Esophagus muscularis mucosa (tissue), 4 donors: ENCODE data around the gene CHCHD6. TPM values are rescaled to one million over a fixed set of nuclear protein-coding genes. Genes with fewer than 3 reads are reported as not detected.

Source experiments
- DNase-seq: peaks from one replicate; pipeline ENCODE4 v3.0.0-alpha.2; 2017; ENCODE audit errors: extremely low spot score
- H3K27ac ChIP-seq, 4 donors: fragments of 200-600 bp; sonication (generic); replicated peaks in 1 of 4; 1 replicate in 3 of 4; 2 replicates in 1 of 4; pipeline ENCODE4 v1.5.1; 2016 to 2019; ENCODE audit warnings: mild to moderate bottlenecking in 1 of 4
- H3K27me3 ChIP-seq, 4 donors: fragments of 200-600 bp; sonication (generic); one replicate each; pipeline versions ENCODE4 v1.5.1 to v1.6.0; 2016 to 2019
- H3K36me3 ChIP-seq, 4 donors: fragments of 200-600 bp; sonication (generic); one replicate each; pipeline ENCODE4 v1.5.1; 2016 to 2019
- H3K4me1 ChIP-seq, 4 donors: fragments of 200-600 bp; sonication (generic); one replicate each; pipeline ENCODE4 v1.5.1; 2016 to 2019
- H3K4me3 ChIP-seq, 4 donors: fragments of 200-600 bp; sonication (generic); 1 replicate in 2 of 4; 2 replicates in 2 of 4; pipeline ENCODE4 v1.5.1; 2016 to 2019; ENCODE audit warnings: mild to moderate bottlenecking in 4 of 4, moderate library complexity in 1 of 4
- H3K9me3 ChIP-seq, 4 donors: fragments of 200-600 bp; sonication (generic); 1 replicate in 3 of 4; 2 replicates in 1 of 4; pipeline ENCODE4 v1.5.1; 2016 to 2019
- CTCF ChIP-seq, 3 experiments: fragments of 200-600 bp in 2 of 3; fragments of 450-650 bp in 1 of 3; sonication (generic) in 2 of 3; IDR thresholded peaks; one replicate each; pipeline ENCODE4 v1.5.1; 2017 to 2019; ENCODE audit warnings: antibody characterized with exemption in 3 of 3, mild to moderate bottlenecking in 2 of 3, moderate library complexity in 1 of 3
- EP300 ChIP-seq: sonication (generic); formaldehyde crosslinking; IDR thresholded peaks from one replicate; pipeline ENCODE4 v1.6.1; 2017; ENCODE audit warnings: antibody characterized with exemption
- POLR2A ChIP-seq: fragments of 450-650 bp; IDR thresholded peaks from one replicate; pipeline ENCODE4 v1.6.1; 2017; ENCODE audit warnings: antibody characterized with exemption, moderate library complexity, mild to moderate bottlenecking, low read depth
- POLR2AphosphoS5 ChIP-seq, 2 donors: sonication (generic); formaldehyde crosslinking; IDR thresholded peaks; one replicate each; pipeline ENCODE4 v1.6.1; 2017; ENCODE audit warnings: antibody characterized with exemption in 2 of 2
- WGBS: methylation state at CpG from one replicate; pipeline ENCODE4 v1.1.5; 2018; 5-methylcytosine and 5-hydroxymethylcytosine counted together
- intact Hi-C: fragments of 100-400 bp; cut with DNase I; formaldehyde crosslinking; loops from one replicate; pipeline ENCODE4 v1.15.1; 2023
- total RNA-seq, 4 donors: library from RNA; depleted of rRNA; stranded (reverse); fragments of >200 nt; gene quantifications; one replicate each; pipeline versions ENCODE4 v1.1.0 to v1.2.1, GENCODE V29; 2016

Gene CHCHD6
- total RNA-seq, 4 donors from 2014 or later: 10.3 to 13.4 (median 12.1) TPM

GRCh38 chr3:126927401-126927750, 223.3 kb downstream of the CHCHD6 start:
- Histone ChIP-seq H3K4me1 (peaks cover 26 to 44% (median 32%) of the 10 kb centered on the region in 4 donors), H3K27me3 (no peaks in the 10 kb centered on the region), H3K4me3 (no peak overlapping the region), H3K9me3 (no peaks in the 10 kb centered on the region), H3K36me3 (no peaks in the 10 kb centered on the region), H3K27ac (peak overlapping the region in 3 of 4 donors; percentile 38 to 44 (median 40))
- intact Hi-C loops: no loop called here
- 68% methylated on average over 4 of the region's 4 CpGs for WGBS
- no peak for TF ChIP-seq POLR2AphosphoS5 (IDR thresholded peaks at IDR 0.05)
- no peak for TF ChIP-seq EP300
- TF ChIP-seq POLR2A: no peak
- TF ChIP-seq CTCF (IDR thresholded peaks at IDR 0.05): no peak
- DNase-seq: no peak

GRCh38 chr3:126927846-126928245, 223.8 kb downstream of the CHCHD6 start:
- Histone ChIP-seq H3K9me3 (no peaks in the 10 kb centered on the region), H3K4me1 (peaks cover 27 to 48% (median 37%) of the 10 kb centered on the region in 4 donors), H3K27ac (no peak overlapping the region), H3K4me3 (no peak overlapping the region), H3K27me3 (no peaks in the 10 kb centered on the region), H3K36me3 (no peaks in the 10 kb centered on the region)
- DNase-seq: no peak
- 96% methylated on average over 6 of the region's 6 CpGs for WGBS
- intact Hi-C loops: no loop called here
- no peak for TF ChIP-seq POLR2AphosphoS5 (IDR thresholded peaks at IDR 0.05)
- no peak for TF ChIP-seq POLR2A
- TF ChIP-seq CTCF (IDR thresholded peaks at IDR 0.05): no peak
- no peak for TF ChIP-seq EP300

- no peak overlapping the region for H3K27ac ChIP-seq
- no peaks in the 10 kb centered on the region for H3K36me3 ChIP-seq
- TF ChIP-seq EP300: no peak
- no peak for TF ChIP-seq POLR2AphosphoS5 (IDR thresholded peaks at IDR 0.05)
- TF ChIP-seq CTCF (IDR thresholded peaks at IDR 0.05): no peak
- no peak for TF ChIP-seq POLR2A
- H3K9me3 ChIP-seq: no peaks in the 10 kb centered on the region
- no peak for DNase-seq
- no peaks in the 10 kb centered on the region for H3K27me3 ChIP-seq
- peaks cover 27 to 48% (median 37%) of the 10 kb centered on the region in 4 donors for H3K4me1 ChIP-seq
- WGBS: 94% methylated on average over 3 of the region's 3 CpGs
- intact Hi-C loops: no loop called here
- H3K4me3 ChIP-seq: no peak overlapping the region
Measured at GRCh38 chr3:126928921-126929474, 225.0 kb downstream of the CHCHD6 start.

GRCh38 chr3:126930936-126931600, 227.0 kb downstream of the CHCHD6 start:
- 97% methylated on average over 11 of the region's 15 CpGs for WGBS
- no peaks in the 10 kb centered on the region for H3K9me3 ChIP-seq
- H3K36me3 ChIP-seq: no peaks in the 10 kb centered on the region
- no peak overlapping the region for H3K4me3 ChIP-seq
- intact Hi-C loops: no loop called here
- TF ChIP-seq POLR2AphosphoS5 (IDR thresholded peaks at IDR 0.05): no peak
- no peak for TF ChIP-seq POLR2A
- no peak for TF ChIP-seq CTCF (IDR thresholded peaks at IDR 0.05)
- no peak for TF ChIP-seq EP300
- no peak overlapping the region for H3K27ac ChIP-seq
- H3K27me3 ChIP-seq: no peaks in the 10 kb centered on the region
- no peak for DNase-seq
- H3K4me1 ChIP-seq: peaks cover 17 to 32% (median 27%) of the 10 kb centered on the region in 4 donors
